GM18511 (cell line): ENCODE results near the gene UGT1A10.
"Not testable (repeated sequence)": the region's sequence is repeated elsewhere in the genome, so short reads cannot be mapped to it uniquely, and the experiment has no call there.

Experiments used
- ATAC-seq: cut with Tn5 transposase; IDR thresholded peaks from one replicate; pipeline ENCODE4 v1.9.1; 2021; ENCODE audit warnings: mild to moderate bottlenecking, moderate library complexity; ENCODE audit not compliant: unreplicated experiment

UGT1A10 gene

DNA sequence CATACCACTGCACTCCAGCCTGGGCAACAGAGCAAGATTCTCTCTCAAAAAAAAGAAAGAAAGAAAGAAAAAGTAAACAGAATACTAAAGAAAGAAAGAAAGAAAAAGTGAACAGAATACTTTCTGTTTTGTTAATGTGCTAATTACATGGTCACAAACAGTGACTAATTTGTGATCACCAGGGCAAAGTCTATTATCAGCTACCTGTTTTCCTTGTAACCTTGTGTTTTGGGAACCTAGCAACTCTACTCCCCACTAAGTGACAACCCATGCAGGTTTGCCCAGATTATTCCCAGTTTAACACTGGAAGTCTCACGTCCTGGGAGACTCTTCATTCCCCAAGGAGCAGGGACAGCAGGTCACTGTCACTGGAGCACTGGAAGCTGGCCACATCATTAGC lies 18.8 kb downstream of the UGT1A10 start:
- no peak for ATAC-seq

DNA sequence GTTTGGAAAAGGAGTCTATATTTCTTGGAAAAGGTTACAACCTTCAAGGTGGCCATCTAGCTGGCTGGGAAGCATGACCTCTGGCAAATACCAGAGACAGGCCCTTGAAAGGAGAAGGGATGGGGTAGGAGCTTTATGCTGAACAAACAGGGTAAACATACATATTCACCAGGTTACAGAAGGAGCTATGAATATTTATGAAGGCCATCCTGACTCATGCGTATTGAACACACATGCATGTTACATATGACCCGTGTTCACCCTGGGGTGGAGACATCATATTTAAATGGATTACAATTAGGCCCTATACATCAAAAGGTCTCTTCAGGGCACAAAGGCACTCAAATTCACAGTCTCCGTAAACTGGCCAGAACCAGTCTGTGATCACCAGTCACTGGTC lies 19.7 kb downstream of the UGT1A10 start:
- ATAC-seq: not testable (repeated sequence)

DNA sequence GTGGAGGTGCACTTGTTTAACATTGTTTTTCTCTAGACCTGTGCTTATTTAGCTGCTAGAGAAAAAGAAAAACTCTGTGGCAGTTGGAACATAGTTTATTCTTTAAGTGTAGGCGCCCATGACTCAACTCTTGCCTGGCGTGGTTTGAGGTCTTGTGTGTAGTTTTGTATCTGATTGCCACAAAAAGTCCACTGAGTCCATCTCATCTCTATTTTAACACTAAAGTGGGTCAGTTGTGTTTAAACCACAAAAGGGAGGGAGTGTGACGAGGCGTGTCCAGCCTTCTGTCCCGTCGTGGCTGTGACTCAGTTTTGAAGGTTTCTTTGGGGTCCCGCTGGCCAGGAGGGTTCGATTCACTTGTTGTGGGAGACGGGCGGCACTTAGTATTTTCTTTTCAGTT lies 20.2 kb downstream of the UGT1A10 start:
- ATAC-seq: no peak

DNA sequence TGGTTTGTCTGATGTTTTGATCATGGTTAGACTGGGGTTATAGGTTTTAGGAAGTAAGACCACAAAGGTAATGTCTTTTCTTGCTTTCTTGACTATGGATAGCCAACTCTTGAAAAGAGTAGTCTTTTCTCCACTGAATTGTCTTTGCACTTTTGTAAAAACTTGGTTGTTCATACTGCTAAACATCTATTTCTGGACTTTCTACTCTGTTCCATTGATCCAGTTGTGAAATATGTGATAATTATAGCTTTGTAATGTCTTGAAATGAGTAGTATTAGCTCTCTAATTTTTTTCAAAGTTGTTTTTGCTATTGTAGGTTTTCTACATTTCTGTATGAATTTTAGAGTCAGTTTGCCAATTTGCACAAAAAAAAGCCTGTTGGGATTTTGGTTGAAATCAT lies 22.4 kb downstream of the UGT1A10 start:
- no peak for ATAC-seq

DNA sequence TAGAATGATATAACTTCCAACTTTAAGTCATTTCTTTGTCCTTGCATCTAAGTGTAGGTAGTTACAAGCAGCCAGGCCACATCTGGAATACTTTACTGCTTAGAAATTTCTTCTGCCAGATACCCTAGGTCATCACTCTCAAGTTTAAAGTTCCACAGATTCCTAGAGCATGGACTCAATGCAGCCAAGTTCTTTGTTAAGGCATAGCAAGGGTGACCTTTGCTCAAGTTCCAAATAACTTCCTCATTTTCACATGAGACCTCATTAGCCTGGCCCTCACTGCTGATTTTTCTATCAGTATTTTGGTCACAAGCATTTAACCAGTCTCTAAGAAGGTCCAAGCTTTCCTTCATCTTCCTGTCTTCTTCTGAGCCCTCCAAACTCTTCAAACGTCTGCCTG lies 27.7 kb downstream of the UGT1A10 start:
- ATAC-seq: no peak

DNA sequence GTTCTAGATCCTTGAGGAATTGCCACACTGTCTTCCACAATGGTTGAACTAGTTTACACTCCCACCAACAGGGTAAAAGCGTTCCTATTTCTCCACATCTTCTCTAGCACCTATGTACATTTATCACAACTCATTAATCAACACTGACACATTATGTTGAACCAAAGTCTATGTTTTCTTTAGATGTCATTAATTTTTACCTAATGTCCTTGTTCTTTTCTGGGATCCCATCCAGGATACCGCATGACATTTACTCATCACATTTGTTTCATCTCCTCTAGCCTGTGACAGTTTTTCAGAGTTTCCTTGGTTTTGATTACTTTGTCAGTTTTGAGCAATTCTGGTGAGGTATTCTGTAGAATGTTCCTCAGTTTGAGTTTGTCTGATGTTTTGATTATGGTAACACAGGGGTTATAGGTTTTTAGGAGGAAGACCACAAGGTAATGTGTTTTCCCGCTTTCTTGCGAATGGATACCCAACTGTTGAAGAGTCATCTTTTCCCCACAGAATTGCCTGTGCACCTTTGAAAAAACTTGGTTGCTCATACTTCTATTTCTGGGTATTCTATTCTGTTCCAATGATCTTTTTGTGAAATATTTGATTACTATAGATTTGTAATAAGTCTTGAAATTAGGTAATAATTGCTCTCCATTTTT lies 32.5 kb downstream of the UGT1A10 start:
- ATAC-seq: no peak

DNA sequence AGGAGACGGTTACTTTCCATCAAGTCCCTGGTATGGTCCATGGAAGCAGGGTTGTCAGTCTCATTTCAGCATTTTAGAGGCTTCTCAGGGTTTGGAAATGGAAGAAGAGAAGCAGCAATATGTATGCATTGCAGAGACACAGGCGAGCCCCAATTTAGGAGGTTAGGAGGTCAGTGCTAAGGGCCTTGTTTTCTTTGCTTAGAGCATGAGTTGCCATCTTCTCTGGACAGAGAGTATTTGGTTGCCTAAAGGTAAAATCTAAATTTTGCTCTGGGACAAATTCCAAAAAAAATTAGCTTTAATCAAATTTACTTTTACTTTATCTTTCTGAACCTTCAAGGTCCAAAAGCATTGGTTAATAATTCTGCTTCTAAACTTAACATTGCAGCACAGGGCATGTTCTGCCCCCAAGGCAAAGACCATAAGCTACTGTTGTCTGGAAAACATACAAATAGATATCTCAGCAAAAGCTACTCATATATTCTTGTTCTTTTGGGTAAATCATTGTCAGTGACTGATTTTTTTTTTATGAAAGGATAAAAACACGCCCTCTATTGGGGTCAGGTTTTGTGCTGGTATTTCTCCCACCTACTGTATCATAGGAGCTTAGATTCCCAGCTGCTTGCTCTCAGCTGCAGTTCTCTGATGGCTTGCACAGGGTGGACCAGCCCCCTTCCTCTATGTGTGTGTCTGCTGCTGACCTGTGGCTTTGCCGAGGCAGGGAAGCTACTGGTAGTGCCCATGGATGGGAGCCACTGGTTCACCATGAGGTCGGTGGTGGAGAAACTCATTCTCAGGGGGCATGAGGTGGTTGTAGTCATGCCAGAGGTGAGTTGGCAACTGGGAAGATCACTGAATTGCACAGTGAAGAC lies 35.3 kb downstream of the UGT1A10 start, which contains the start of gene UGT1A9:
UGT1A9 (plus strand) TSS at position 609 of the 872 bp plus-strand sequence; CDS start at position 646, 37 bp downstream.
- no peak for ATAC-seq

DNA sequence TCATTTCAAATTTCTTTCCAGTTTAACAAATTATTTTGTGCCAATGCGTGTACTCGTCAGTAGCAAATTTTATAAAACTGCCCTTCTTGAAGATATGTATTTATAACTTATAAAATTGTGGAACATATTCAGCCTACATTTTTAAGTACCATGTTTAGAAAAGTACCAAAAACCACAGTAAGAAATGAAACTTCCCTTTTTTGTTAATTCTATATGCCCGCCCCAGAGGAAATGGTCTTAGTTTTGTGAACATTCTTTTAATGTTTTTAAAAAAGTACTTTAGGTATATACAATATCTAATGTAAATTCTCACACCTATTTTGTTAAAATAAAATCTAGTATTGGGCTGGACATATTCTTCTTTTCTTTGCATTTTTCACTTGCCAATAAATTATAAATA lies 36.6 kb downstream of the UGT1A10 start:
- no peak for ATAC-seq

DNA sequence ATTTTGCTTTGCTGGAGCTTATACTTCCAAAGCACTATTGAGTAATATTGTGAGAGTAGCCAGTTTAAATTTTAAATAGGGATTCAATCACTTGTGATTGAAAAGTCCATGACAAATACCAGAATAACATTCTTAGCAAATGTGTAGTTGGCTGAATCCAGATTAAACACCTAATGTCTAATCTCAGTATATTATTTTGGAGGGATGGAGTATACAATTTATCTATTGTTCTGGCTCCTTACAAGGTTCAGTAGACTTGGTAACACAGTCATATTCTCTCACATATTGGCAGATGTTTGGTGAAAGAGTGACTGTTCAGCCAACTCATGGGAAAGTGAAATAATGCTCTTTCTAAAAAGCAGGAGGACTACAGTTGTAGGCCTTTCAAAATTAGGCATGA lies 37.6 kb downstream of the UGT1A10 start:
- ATAC-seq: no peak

DNA sequence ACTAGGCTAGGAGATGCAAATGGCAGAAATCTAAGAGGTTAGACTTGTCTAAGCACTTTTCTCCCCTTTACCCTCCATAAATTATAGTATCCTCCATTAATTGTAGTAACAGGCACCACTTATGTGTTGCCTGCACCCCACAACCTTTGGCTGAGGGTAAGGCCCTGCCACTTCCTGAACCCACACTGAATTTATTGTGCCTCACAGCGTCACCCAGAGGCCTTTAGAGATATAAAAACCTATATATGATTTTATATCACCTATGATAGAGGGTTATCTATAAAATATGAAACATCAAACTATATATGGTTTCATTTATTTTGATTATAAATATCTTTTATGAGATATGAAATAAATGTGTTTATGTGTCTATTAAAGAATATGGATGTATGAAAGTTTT lies 38.1 kb downstream of the UGT1A10 start:
- no peak for ATAC-seq

DNA sequence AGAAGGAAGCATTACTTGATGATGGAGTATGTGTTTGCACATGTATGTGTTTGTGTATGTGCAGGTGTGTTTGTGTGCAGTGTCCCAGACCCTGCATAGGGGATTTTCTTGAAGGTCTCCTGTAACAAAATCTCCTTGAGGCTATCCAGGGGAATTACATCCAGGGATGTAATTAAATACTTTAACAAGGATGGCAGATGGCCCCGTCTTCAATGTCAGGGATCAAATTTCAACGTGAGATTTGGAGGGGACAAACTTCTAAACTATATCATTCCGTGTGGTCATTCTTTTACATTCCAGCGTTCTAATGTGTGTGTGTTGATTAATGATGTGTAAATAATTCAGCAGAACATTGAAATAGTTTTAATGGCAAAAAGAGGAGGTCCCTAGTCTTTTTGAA lies 38.7 kb downstream of the UGT1A10 start:
- no peak for ATAC-seq

DNA sequence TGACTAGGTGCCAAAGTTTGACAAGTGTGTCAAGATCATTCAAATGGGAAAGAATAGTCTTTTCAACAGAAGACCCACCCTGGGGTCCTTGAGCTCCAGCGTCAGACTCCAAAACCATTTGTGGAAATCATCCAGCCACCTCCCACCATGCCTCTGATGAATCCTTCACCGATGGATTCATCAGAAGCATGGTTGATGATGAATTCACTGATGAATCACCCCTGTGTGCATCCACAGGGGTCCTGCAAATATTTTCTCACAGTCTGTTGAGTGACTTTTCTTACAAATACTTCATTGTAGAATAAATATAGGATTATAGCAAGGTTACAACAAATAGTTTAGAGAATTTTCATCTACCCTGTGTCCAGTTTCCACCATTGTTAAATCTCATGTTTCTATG lies 39.8 kb downstream of the UGT1A10 start:
- no peak for ATAC-seq

DNA sequence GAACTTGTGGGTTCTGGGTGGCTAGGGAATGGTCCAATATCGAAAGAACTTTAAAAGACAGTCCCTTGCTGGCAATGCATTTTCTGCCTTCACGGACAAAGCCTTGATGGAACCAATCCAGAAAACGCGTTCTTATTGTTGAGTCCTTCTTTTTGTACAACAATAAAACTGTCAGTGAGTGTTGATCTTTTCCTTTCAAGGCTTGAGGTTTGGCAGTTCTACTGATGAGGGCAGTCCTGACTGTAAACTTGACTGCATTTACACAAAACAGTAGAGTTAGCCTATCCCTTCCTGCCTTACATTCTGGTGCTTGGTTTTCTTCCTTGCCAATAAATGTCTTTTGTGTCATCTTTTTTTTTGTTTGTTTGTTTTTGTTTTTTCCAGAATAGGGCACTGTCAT lies 42.9 kb downstream of the UGT1A10 start:
- no peak for ATAC-seq

DNA sequence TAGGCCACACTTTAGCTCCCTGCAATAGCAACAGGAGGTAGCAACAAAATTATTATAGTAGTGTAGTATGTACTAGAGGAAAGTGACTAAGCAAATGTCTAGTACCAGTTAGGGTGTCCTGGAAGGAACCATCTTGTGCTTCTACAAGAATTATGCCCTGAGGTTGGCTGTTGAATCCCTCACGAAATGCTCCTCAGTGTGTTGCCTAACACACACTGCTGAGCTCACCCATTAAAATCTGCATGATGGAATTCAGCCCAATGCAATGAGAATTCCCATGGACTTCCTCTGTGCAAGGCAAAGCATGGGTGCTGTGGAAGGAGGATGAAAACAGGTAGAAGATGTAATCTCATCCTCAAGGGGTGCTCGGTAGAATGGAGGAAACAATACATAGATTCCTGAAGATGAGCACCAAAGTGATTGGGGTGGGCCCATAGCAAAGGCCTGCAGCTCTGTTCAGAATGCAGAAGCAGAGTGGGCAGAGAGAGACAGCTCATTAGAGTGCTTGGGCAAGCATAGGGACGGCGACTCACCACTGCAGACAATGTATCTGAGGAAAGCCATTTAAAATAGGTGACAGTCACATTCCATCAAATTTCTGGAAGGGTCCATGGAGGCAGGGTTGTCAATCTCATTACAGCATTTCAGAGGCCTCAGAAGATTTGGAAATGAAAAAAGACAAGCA lies 44.3 kb downstream of the UGT1A10 start:
- ATAC-seq: no peak

DNA sequence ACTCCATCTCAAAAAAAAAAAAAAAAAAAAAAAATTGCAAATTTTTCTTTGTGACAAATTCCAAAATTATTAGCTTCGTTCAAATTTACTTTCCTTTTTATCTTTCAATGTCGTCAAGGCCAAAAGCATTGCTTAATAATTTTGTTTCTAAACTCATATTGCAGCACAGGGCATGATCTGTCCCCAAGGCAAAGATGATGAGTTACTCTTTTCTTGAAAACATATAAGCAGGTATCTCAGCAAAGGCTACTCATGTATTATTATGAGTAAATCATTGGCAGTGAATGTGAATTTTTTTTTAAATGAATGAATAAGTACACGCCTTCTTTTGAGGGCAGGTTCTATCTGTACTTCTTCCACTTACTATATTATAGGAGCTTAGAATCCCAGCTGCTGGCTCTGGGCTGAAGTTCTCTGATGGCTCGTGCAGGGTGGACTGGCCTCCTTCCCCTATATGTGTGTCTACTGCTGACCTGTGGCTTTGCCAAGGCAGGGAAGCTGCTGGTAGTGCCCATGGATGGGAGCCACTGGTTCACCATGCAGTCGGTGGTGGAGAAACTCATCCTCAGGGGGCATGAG lies 45.4 kb downstream of the UGT1A10 start, which contains the start of gene UGT1A7:
UGT1A7 (plus strand) TSS at position 381 of the 579 bp plus-strand sequence; CDS start at position 418, 37 bp downstream.
- no peak for ATAC-seq

DNA sequence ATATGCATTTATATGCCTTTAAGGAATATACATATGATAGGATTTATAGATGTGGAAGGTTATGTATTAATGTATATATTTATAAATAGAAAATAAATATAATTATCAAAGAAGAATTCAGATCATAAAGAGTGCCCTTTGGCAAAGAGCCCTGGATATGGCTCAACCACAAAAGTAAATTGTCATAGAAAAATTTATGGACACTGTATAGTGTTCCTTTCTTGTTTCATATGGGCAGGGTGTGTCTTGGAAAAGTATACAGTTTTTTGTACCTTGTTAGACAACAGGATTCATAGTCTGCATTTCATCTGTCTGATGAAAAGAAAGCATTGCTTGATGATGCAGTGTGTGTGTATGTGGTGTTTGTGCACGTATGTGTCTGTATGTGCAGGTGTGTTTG lies 48.4 kb downstream of the UGT1A10 start:
- no peak for ATAC-seq

DNA sequence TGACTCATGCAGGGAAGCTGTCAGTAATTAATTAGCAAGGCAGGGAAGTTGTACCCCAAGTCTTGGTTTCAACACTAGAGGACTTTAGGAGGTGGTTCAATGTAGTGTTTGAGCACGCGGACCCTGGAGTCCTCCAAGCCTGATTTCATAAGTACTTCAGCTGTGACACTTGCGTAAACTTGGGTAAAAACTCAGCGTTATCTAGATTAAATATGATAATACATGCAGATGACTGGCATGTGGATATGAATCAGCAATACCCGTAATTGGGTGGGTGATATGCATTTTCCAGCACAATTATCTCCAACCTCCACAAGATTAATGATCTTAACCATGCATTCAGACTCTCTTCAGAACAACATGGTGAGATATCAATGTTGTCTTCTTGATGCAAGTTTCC lies 50.7 kb downstream of the UGT1A10 start:
- ATAC-seq: no peak

DNA sequence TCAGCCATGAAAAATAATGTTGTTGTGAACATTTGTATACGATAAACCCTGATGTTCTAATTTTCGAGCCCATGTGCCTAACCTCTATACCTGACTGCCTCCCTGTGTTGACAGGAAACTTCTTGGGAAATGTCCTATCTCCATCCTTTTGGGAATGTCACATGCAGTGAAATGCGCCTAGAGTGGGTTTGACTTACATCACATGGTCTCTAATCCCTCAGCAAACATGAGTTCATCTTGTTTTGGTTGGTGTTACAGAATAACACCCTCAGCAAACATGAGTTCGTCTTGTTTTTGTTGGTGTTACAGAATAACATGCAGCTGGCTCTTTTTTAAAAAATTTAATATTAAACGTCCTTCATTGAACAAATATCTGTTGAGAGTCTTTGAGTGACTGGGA lies 52.1 kb downstream of the UGT1A10 start:
- ATAC-seq: no peak

DNA sequence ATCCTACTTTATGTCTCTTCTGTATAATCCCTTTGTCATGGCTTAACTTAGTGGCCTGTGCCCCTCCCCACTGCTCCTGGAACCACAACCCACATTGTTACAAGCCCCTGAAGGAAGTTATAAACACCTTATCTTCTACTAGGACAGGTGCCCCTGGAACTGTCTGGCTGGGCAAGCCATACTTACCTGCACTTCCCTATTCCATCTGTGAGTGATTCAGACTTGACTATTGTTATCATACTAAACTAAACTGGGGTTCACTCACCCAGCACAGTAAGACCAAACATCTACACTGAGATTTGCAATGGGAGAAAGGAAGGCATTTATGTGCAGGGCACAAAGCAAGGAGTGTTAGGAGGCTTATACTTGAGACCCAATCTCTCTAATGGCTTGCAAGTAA lies 52.8 kb downstream of the UGT1A10 start:
- no peak for ATAC-seq

DNA sequence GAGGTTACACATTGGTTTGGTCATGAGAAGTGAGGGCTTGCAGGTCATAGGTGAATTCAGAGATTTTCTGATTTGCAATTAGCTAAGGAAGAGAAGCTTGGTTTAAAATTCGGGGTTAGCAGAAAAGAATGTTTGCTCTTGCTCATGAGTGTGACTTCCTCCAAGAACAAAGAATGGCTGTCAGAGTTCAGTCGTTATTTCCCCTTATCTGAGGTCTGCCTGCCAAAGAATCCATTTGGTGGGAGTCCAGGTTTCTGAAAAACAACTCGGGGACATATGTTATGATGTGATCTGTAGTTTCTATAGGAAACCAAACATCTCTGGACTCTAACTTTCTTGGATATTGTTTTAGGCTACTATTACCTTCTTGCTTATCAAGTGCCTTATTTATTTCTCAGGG lies 53.3 kb downstream of the UGT1A10 start:
- no peak for ATAC-seq

DNA sequence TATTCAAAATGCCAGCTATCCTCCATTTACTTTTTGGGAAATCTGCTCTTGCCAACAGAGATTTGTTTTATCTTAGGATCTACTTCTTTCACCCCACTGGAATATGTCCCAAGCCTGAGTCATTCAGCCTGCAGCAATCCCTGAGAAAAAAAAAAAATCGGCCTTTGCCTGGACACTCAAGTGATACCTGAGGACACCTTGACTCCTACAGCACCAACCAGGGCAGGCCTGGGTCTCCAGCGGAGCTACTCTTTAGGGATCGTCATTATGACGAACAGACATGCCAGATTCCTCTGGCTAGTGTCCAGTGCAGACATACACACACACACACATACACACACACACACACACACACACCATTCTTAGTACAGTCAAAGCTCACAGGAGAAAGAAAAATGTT lies 54.2 kb downstream of the UGT1A10 start:
- ATAC-seq: no peak
